ENCODE data around the gene STK32C.

GRCh38 chr10:132246296-132246695 lies 61.5 kb downstream of the STK32C start:
- no peak for TF ChIP-seq CTCF (conservative IDR thresholded peaks at IDR 0.05; ENCODE audit: low read depth, low read length)
- TF ChIP-seq USF2 (IDR thresholded peaks at IDR 0.05; ENCODE audit: low read depth, low read length): no peak
- TF ChIP-seq POLR2A (IDR thresholded peaks at IDR 0.05; ENCODE audit: low read depth, low read length): no peak
- no peak for TF ChIP-seq BHLHE40 (IDR thresholded peaks at IDR 0.05; ENCODE audit: low read depth, low read length)
- no peak for TF ChIP-seq MAFK (IDR thresholded peaks at IDR 0.05; ENCODE audit: low read depth, low read length)
- no peak for TF ChIP-seq SMC3 (IDR thresholded peaks at IDR 0.05; ENCODE audit: low read depth, low read length)
- TF ChIP-seq RFX5 (IDR thresholded peaks at IDR 0.05; ENCODE audit: low read depth, low read length): no peak
- TF ChIP-seq MAZ (IDR thresholded peaks at IDR 0.05; ENCODE audit: borderline replicate concordance, low read depth, low read length): no peak
- TF ChIP-seq RAD21 (IDR thresholded peaks at IDR 0.05; ENCODE audit: low read length): no peak
- no peak for TF ChIP-seq CEBPB (IDR thresholded peaks at IDR 0.05; ENCODE audit: low read depth, low read length)
- no peak for TF ChIP-seq MXI1 (IDR thresholded peaks at IDR 0.05; ENCODE audit: borderline replicate concordance, low read depth, low read length)
